Neural progenitor cell (in vitro differentiated cells): ENCODE measurements around the gene ABTB1.

Experiments
- EZH2 ChIP-seq: fragments of 200-600 bp; sonication (generic); IDR thresholded peaks from 2 replicates; pipeline ENCODE4 v1.6.1; 2017; ENCODE audit warnings: antibody characterized with exemption, mild to moderate bottlenecking, moderate library complexity
- EZH2phosphoT487 ChIP-seq: fragments of 200-600 bp; sonication (generic); IDR thresholded peaks from 2 replicates; pipeline ENCODE4 v1.6.1; 2017; ENCODE audit warnings: antibody characterized with exemption

GRCh38 chr3:127632035-127632820, 40.5 kb upstream of the ABTB1 start:
- TF ChIP-seq EZH2phosphoT487 (no peak), EZH2 (no peak)
